ENCODE data around the gene NODAL.
A peak's percentile ranks its signal among the peaks of the same experiment; 100 is the strongest.

NODAL gene

GRCh38 chr10:70478191-70479164, 37.0 kb upstream of the NODAL start, which contains the start of gene PALD1:
Gene PALD1, plus strand, starts transcription at chr10:70478767. Its CDS starts 47,185 bp downstream, at chr10:70525952.
- H3K79me2 ChIP-seq (ENCODE audit: control insufficient read depth, insufficient read depth, low read length, unreplicated experiment): no peaks in the 10 kb centered on the region
- peak within 1 kb of the TSS; percentile 96 for H2AFZ ChIP-seq (ENCODE audit: low read length, unreplicated experiment)
- peak within 1 kb of the TSS; percentile 82 for H3K4me3 ChIP-seq (ENCODE audit: low read depth, low read length)
- no peak within 1 kb of the TSS for H3K27ac ChIP-seq (ENCODE audit: low read depth, low read length)
- H3K27me3 ChIP-seq (ENCODE audit: insufficient read depth, low read length): peaks cover 12% of the 10 kb centered on the region
- H3K36me3 ChIP-seq (ENCODE audit: insufficient read depth, low read length): no peaks in the 10 kb centered on the region
- peaks cover 7% of the 10 kb centered on the region for H3K4me1 ChIP-seq (ENCODE audit: control insufficient read depth, insufficient read depth, low read length, unreplicated experiment)

DNA sequence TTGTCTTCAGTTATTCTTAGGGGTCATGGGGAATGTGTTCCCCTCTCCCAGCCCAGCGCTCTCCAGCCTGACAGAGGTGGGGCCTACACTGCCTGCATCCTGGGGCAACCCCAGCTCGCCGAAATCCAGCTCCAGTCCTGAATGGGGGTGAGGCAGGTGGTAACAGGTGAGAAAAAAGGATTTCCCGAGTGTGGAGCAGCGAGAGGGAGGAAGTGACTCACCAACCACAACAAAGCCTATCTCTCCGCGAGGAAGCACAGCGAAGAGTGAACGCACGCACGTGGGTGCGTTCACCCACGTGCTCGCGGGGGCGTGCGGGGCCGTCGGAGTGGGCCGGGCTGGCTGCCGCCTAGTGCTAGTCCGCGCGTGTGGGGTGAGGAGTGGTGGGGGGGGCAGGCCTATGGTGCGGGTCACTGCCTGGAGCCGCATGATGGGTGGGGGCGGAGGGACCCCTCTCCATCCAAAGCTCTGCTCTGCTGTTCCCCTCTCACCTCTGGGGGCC, 36.2 kb upstream of the NODAL start:
- H2AFZ ChIP-seq (ENCODE audit: low read length, unreplicated experiment): peak overlapping the region; percentile 96
- H3K27ac ChIP-seq (ENCODE audit: low read depth, low read length): no peak overlapping the region
- peak overlapping the region; percentile 82 for H3K4me3 ChIP-seq (ENCODE audit: low read depth, low read length)

GRCh38 chr10:70476249-70477035, 35.0 kb upstream of the NODAL start:
- Histone ChIP-seq H3K4me3 (ENCODE audit: low read depth, low read length) (no peak overlapping the region), H3K36me3 (ENCODE audit: insufficient read depth, low read length) (no peaks in the 10 kb centered on the region), H2AFZ (ENCODE audit: low read length, unreplicated experiment) (no peak overlapping the region), H3K4me1 (ENCODE audit: control insufficient read depth, insufficient read depth, low read length, unreplicated experiment) (peaks cover 7% of the 10 kb centered on the region), H3K79me2 (ENCODE audit: control insufficient read depth, insufficient read depth, low read length, unreplicated experiment) (no peaks in the 10 kb centered on the region), H3K27ac (ENCODE audit: low read depth, low read length) (no peak overlapping the region), H3K27me3 (ENCODE audit: insufficient read depth, low read length) (peaks cover 12% of the 10 kb centered on the region)

More for the DNA sequence above, 36.2 kb upstream of the NODAL start:
- Histone ChIP-seq H3K4me1 (ENCODE audit: control insufficient read depth, insufficient read depth, low read length, unreplicated experiment) (peaks cover 7% of the 10 kb centered on the region), H3K36me3 (ENCODE audit: insufficient read depth, low read length) (no peaks in the 10 kb centered on the region), H3K27me3 (ENCODE audit: insufficient read depth, low read length) (peaks cover 12% of the 10 kb centered on the region), H3K79me2 (ENCODE audit: control insufficient read depth, insufficient read depth, low read length, unreplicated experiment) (no peaks in the 10 kb centered on the region)

- H3K27ac ChIP-seq (ENCODE audit: low read depth, low read length): no peak overlapping the region
- H3K4me1 ChIP-seq (ENCODE audit: control insufficient read depth, insufficient read depth, low read length, unreplicated experiment): peaks cover 7% of the 10 kb centered on the region
- H3K36me3 ChIP-seq (ENCODE audit: insufficient read depth, low read length): no peaks in the 10 kb centered on the region
- peaks cover 12% of the 10 kb centered on the region for H3K27me3 ChIP-seq (ENCODE audit: insufficient read depth, low read length)
- no peak overlapping the region for H2AFZ ChIP-seq (ENCODE audit: low read length, unreplicated experiment)
- no peak overlapping the region for H3K4me3 ChIP-seq (ENCODE audit: low read depth, low read length)
- no peaks in the 10 kb centered on the region for H3K79me2 ChIP-seq (ENCODE audit: control insufficient read depth, insufficient read depth, low read length, unreplicated experiment)
Observed at GRCh38 chr10:70475661-70476060, 34.2 kb upstream of the NODAL start.

GRCh38 chr10:70474780-70475179, 33.3 kb upstream of the NODAL start:
- H3K4me1 ChIP-seq (ENCODE audit: control insufficient read depth, insufficient read depth, low read length, unreplicated experiment): peaks cover 7% of the 10 kb centered on the region
- H3K27ac ChIP-seq (ENCODE audit: low read depth, low read length): no peak overlapping the region
- H3K4me3 ChIP-seq (ENCODE audit: low read depth, low read length): no peak overlapping the region
- no peak overlapping the region for H2AFZ ChIP-seq (ENCODE audit: low read length, unreplicated experiment)
- H3K36me3 ChIP-seq (ENCODE audit: insufficient read depth, low read length): no peaks in the 10 kb centered on the region
- peaks cover 14% of the 10 kb centered on the region for H3K27me3 ChIP-seq (ENCODE audit: insufficient read depth, low read length)
- H3K79me2 ChIP-seq (ENCODE audit: control insufficient read depth, insufficient read depth, low read length, unreplicated experiment): no peaks in the 10 kb centered on the region

- Histone ChIP-seq H3K27ac (ENCODE audit: low read depth, low read length) (no peak overlapping the region), H3K27me3 (ENCODE audit: insufficient read depth, low read length) (peaks cover 20% of the 10 kb centered on the region), H3K4me1 (ENCODE audit: control insufficient read depth, insufficient read depth, low read length, unreplicated experiment) (peaks cover 5% of the 10 kb centered on the region), H3K36me3 (ENCODE audit: insufficient read depth, low read length) (no peaks in the 10 kb centered on the region), H3K4me3 (ENCODE audit: low read depth, low read length) (no peak overlapping the region), H3K79me2 (ENCODE audit: control insufficient read depth, insufficient read depth, low read length, unreplicated experiment) (no peaks in the 10 kb centered on the region), H2AFZ (ENCODE audit: low read length, unreplicated experiment) (no peak overlapping the region)
Observed at GRCh38 chr10:70472799-70473454, 31.4 kb upstream of the NODAL start.

- H3K27me3 ChIP-seq (ENCODE audit: insufficient read depth, low read length): peaks cover 24% of the 10 kb centered on the region
- H3K27ac ChIP-seq (ENCODE audit: low read depth, low read length): no peak overlapping the region
- peaks cover 12% of the 10 kb centered on the region for H3K4me1 ChIP-seq (ENCODE audit: control insufficient read depth, insufficient read depth, low read length, unreplicated experiment)
Observed at GRCh38 chr10:70466951-70467350, 25.5 kb upstream of the NODAL start.

DNA sequence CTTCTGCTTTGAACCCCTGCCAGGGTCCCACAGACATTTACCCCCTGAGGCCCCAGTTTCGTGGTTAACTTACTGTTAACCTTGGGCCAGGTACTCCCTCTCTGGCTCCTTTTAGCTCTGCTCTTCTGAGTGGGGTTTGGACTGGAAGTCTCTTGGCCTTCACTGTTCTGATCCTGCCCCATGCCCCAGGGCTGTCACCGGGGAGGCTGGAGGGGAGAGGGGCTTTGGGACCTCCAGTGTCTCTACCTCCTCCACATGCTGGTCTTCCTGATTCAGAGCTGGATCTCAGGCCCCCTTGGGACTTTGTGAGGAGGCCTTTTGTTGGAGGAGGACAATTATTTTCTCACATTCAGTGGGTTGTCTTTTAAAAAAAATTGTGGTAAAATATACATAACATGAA, 24.4 kb upstream of the NODAL start:
- H3K4me3 ChIP-seq (ENCODE audit: low read depth, low read length): no peak overlapping the region
- no peak overlapping the region for H3K27ac ChIP-seq (ENCODE audit: low read depth, low read length)
- H3K36me3 ChIP-seq (ENCODE audit: insufficient read depth, low read length): no peaks in the 10 kb centered on the region
- peaks cover 12% of the 10 kb centered on the region for H3K4me1 ChIP-seq (ENCODE audit: control insufficient read depth, insufficient read depth, low read length, unreplicated experiment)
- H2AFZ ChIP-seq (ENCODE audit: low read length, unreplicated experiment): no peak overlapping the region
- no peaks in the 10 kb centered on the region for H3K79me2 ChIP-seq (ENCODE audit: control insufficient read depth, insufficient read depth, low read length, unreplicated experiment)
- H3K27me3 ChIP-seq (ENCODE audit: insufficient read depth, low read length): peaks cover 24% of the 10 kb centered on the region

More at GRCh38 chr10:70466951-70467350, 25.5 kb upstream of the NODAL start:
- H3K79me2 ChIP-seq (ENCODE audit: control insufficient read depth, insufficient read depth, low read length, unreplicated experiment): no peaks in the 10 kb centered on the region
- no peak overlapping the region for H2AFZ ChIP-seq (ENCODE audit: low read length, unreplicated experiment)
- H3K36me3 ChIP-seq (ENCODE audit: insufficient read depth, low read length): no peaks in the 10 kb centered on the region
- H3K4me3 ChIP-seq (ENCODE audit: low read depth, low read length): no peak overlapping the region

DNA sequence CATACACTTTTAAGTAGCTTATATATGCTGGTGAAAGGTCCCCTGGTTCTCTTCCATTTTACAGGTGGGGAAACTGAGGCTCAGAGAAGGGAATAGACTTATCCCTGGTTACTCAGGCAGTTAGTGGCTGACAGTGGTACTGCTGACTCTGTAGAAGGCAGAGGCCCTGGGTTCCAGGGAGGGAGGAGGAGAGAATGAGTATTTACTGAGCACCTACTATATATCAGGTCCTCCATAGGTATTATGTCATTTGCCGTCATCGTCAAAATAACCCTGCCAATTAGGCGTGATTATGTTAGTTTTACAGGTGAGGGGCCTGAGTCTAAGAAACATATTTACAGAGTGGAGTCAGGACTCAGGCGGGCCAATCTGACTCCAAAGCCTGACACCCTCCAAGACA, 23.8 kb upstream of the NODAL start:
- no peaks in the 10 kb centered on the region for H3K79me2 ChIP-seq (ENCODE audit: control insufficient read depth, insufficient read depth, low read length, unreplicated experiment)
- peaks cover 12% of the 10 kb centered on the region for H3K4me1 ChIP-seq (ENCODE audit: control insufficient read depth, insufficient read depth, low read length, unreplicated experiment)
- H3K36me3 ChIP-seq (ENCODE audit: insufficient read depth, low read length): no peaks in the 10 kb centered on the region
- peaks cover 24% of the 10 kb centered on the region for H3K27me3 ChIP-seq (ENCODE audit: insufficient read depth, low read length)
- H2AFZ ChIP-seq (ENCODE audit: low read length, unreplicated experiment): no peak overlapping the region
- H3K27ac ChIP-seq (ENCODE audit: low read depth, low read length): no peak overlapping the region
- H3K4me3 ChIP-seq (ENCODE audit: low read depth, low read length): no peak overlapping the region

DNA sequence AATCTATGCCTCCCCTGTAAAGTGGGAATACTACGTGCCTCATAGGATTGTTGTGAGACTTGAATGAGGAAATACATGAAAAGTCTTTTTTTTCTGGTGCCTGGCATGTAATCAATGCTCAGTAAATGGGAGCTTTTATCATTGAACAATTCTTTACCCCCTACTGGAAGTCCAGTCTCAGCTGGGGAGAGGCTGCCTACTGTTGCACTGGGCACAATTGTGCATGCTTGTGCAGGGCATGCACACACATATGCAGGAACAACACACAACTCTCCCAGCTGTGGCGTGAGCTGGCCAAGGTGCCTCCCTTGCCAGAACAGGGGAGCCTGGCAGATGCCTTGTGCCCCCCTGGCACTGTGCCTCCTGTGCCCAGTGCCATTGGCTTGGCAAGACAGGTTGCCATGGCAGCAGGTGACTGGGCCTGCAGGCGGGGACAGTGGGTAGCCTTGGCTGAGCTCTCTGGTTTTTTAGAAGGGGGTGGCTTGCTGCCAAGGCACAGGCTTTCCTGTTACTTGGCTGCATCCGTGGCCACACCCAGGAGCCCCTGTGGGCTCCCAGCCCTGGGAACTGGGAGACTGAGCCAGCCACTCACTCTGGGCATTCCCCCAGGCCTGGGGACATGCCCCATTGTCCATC, 21.0 kb upstream of the NODAL start:
- no peaks in the 10 kb centered on the region for H3K36me3 ChIP-seq (ENCODE audit: insufficient read depth, low read length)
- H2AFZ ChIP-seq (ENCODE audit: low read length, unreplicated experiment): no peak overlapping the region
- H3K27ac ChIP-seq (ENCODE audit: low read depth, low read length): no peak overlapping the region
- H3K27me3 ChIP-seq (ENCODE audit: insufficient read depth, low read length): 0 out of 2 replicates have a peak, but pooled peaks cover 8% of the 10 kb centered on the region
- no peak overlapping the region for H3K4me3 ChIP-seq (ENCODE audit: low read depth, low read length)
- H3K4me1 ChIP-seq (ENCODE audit: control insufficient read depth, insufficient read depth, low read length, unreplicated experiment): peaks cover 12% of the 10 kb centered on the region
- H3K79me2 ChIP-seq (ENCODE audit: control insufficient read depth, insufficient read depth, low read length, unreplicated experiment): no peaks in the 10 kb centered on the region

All from ACC112 (cell line).